Vagina (tissue), 2 donors: ENCODE data around the gene MCTP2. TPM values are rescaled to one million over a fixed set of nuclear protein-coding genes. Genes with fewer than 3 reads are reported as not detected.

Experiments used
- DNase-seq, 2 donors: peaks; one replicate each; pipeline ENCODE4 v3.0.0-alpha.2; 2017; ENCODE audit errors: extremely low spot score in 2 of 2
- H3K27ac ChIP-seq: fragments of 200-600 bp; sonication (generic); one replicate; pipeline ENCODE4 v1.5.1; 2019
- H3K27me3 ChIP-seq: fragments of 200-600 bp; sonication (generic); one replicate; pipeline ENCODE4 v1.5.1; 2019
- H3K36me3 ChIP-seq, 2 donors: fragments of 200-600 bp; sonication (generic); one replicate each; pipeline ENCODE4 v1.5.1; 2017 to 2019
- H3K4me1 ChIP-seq: fragments of 200-600 bp; sonication (generic); one replicate; pipeline ENCODE4 v1.5.1; 2019
- H3K4me3 ChIP-seq, 2 donors: fragments of 200-600 bp; sonication (generic); 1 replicate in 1 of 2; 2 replicates in 1 of 2; pipeline ENCODE4 v1.5.1; 2016 to 2019
- H3K9me3 ChIP-seq: fragments of 200-600 bp; sonication (generic); one replicate; pipeline ENCODE4 v1.5.1; 2019
- POLR2A ChIP-seq, 2 donors: fragments of 450-650 bp; IDR thresholded peaks; one replicate each; pipeline ENCODE4 v1.6.1; 2017; ENCODE audit warnings: antibody characterized with exemption in 2 of 2, mild to moderate bottlenecking in 2 of 2, moderate library complexity in 2 of 2
- POLR2AphosphoS5 ChIP-seq, 2 donors: sonication (generic); formaldehyde crosslinking; IDR thresholded peaks; one replicate each; pipeline ENCODE4 v1.9.0; 2017; ENCODE audit warnings: antibody characterized with exemption in 2 of 2, mild to moderate bottlenecking in 2 of 2, low read depth in 1 of 2; ENCODE audit not compliant: insufficient read depth in 1 of 2
- intact Hi-C: fragments of 100-400 bp; cut with DNase I; formaldehyde crosslinking; loops from one replicate; pipeline ENCODE4 v1.15.1; 2023
- total RNA-seq: library from RNA; depleted of rRNA; stranded (reverse); fragments of >200 nt; gene quantifications from one replicate; pipeline ENCODE4 v1.2.3, GENCODE V29; 2016
- TF ChIP-seq, protein P1 (sequence below), 3 experiments: fragments of 450-650 bp in 2 of 3; fragments of 200-600 bp in 1 of 3; sonication (generic) in 1 of 3; IDR thresholded peaks; one replicate each; pipeline ENCODE4 v1.5.1; 2017 to 2019; ENCODE audit warnings: antibody characterized with exemption in 3 of 3, mild to moderate bottlenecking in 2 of 3, moderate library complexity in 2 of 3

Gene MCTP2
- total RNA-seq, 1 donor from 2014 or later: 21.1 TPM

DNA sequence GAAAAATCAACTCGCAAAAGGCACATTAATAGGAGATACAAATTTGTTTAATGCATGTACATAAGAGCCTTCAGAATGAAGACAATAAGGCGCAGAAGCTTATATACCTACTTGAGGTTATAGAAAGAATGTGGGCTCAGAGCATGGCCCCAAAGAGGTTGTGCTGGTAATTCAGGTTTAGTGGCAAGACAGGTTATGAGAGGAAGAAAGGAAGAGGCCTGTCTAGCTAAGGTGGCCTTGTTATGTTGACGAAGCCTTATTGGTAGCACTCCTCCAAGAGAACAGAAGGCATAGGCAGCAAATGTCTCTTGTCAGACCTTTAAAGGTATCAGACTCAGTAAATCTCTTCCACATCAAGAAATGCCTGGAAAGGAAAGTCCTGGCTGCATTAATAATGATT, 290.8 kb downstream of the MCTP2 start:
- no peak for DNase-seq
- no peak overlapping the region for H3K27ac ChIP-seq
- H3K27me3 ChIP-seq: no peaks in the 10 kb centered on the region
- H3K4me1 ChIP-seq: no peaks in the 10 kb centered on the region
- H3K9me3 ChIP-seq: peaks cover 3% of the 10 kb centered on the region
- no peaks in the 10 kb centered on the region for H3K36me3 ChIP-seq
- intact Hi-C loops: no loop called here
- no peak for TF ChIP-seq POLR2AphosphoS5 (IDR thresholded peaks at IDR 0.05; ENCODE audit: insufficient read depth in 1 of 2, low read depth in 1 of 2)
- TF ChIP-seq POLR2A (IDR thresholded peaks at IDR 0.05): no peak
- TF ChIP-seq, protein P1, sequence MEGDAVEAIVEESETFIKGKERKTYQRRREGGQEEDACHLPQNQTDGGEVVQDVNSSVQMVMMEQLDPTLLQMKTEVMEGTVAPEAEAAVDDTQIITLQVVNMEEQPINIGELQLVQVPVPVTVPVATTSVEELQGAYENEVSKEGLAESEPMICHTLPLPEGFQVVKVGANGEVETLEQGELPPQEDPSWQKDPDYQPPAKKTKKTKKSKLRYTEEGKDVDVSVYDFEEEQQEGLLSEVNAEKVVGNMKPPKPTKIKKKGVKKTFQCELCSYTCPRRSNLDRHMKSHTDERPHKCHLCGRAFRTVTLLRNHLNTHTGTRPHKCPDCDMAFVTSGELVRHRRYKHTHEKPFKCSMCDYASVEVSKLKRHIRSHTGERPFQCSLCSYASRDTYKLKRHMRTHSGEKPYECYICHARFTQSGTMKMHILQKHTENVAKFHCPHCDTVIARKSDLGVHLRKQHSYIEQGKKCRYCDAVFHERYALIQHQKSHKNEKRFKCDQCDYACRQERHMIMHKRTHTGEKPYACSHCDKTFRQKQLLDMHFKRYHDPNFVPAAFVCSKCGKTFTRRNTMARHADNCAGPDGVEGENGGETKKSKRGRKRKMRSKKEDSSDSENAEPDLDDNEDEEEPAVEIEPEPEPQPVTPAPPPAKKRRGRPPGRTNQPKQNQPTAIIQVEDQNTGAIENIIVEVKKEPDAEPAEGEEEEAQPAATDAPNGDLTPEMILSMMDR (IDR thresholded peaks at IDR 0.05): no peak
- H3K4me3 ChIP-seq: no peak overlapping the region

DNA sequence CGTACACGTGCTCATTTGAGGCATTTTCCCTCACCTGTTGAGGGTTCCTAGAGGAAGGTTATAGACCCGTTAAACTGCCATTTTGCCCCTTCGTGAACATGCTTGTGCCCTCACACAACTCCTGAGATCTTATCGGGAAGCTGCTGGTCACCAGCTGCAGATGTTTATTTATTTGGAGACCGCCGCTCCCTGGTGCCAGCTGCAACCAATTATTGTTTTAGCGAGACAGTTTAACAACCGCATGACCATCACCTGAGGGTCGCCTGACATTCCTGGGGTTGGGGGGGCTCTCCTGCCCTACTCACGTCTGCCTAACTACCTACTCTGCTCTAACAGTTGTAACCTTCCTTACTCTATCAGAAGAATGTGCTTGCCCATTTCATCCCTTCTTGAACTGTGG, 292.5 kb downstream of the MCTP2 start:
- H3K36me3 ChIP-seq: no peaks in the 10 kb centered on the region
- no peak for DNase-seq
- no peak overlapping the region for H3K27ac ChIP-seq
- H3K27me3 ChIP-seq: no peaks in the 10 kb centered on the region
- TF ChIP-seq POLR2AphosphoS5 (IDR thresholded peaks at IDR 0.05; ENCODE audit: insufficient read depth in 1 of 2, low read depth in 1 of 2) (no peak), POLR2A (IDR thresholded peaks at IDR 0.05) (no peak)
- TF ChIP-seq, protein P1 (IDR thresholded peaks at IDR 0.05): no peak
- H3K9me3 ChIP-seq: no peaks in the 10 kb centered on the region
- H3K4me3 ChIP-seq: no peak overlapping the region
- intact Hi-C loops: no loop called here
- H3K4me1 ChIP-seq: no peaks in the 10 kb centered on the region

DNA sequence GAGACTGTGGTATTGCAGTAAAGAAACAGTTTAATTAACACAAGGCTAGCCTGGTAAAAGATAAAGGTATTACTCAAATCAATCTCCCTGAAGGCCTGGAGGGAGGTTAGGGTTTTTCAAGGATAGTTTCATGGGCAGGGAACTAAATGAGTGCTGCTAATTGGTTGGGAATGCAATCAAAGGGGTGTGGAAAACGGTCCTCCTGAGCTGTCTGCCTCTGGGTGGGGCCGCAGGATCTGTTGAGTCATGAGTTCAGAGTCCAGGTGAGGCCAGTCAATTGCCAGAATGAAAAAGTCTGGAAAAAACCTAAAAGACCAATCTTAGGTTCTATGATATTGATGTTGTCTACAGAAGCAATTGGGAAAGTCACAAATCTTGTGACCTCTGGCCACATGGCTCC, 293.2 kb downstream of the MCTP2 start:
- H3K27me3 ChIP-seq: no peaks in the 10 kb centered on the region
- no peak overlapping the region for H3K4me3 ChIP-seq
- no peak overlapping the region for H3K27ac ChIP-seq
- H3K36me3 ChIP-seq: no peaks in the 10 kb centered on the region
- no peak for DNase-seq
- no peaks in the 10 kb centered on the region for H3K9me3 ChIP-seq
- intact Hi-C loops: no loop called here
- H3K4me1 ChIP-seq: no peaks in the 10 kb centered on the region
- TF ChIP-seq POLR2A (IDR thresholded peaks at IDR 0.05) (no peak), POLR2AphosphoS5 (IDR thresholded peaks at IDR 0.05; ENCODE audit: insufficient read depth in 1 of 2, low read depth in 1 of 2) (no peak)
- TF ChIP-seq, protein P1 (IDR thresholded peaks at IDR 0.05): no peak

DNA sequence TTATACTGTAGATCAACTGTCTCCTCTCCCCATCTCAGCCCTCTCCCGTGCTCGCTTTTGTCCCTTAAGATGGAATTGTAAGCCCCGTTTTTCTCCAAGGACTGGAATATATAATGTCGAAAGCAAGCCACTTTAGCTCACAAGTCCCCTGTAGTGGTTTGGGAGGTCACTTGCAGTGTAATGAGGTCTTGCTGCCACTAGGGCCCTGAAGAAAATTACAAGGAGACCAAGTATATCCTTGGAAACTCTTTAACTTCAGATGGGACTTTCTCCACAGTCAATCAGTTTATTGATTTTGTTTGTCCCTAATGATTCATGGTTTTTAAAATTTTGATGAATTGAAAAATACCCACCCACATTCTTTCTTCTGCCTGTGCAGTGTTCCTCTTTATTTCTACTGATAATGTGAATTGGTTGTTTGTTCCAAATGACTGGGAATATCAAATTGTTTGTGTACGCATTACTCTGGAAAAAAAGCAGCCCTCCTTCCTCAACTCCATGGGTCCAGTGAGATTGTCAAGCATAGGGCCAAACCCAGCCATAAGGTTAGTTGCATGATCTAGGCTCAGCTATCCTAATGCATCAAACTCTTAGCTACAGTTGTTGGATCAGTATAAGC, 294.8 kb downstream of the MCTP2 start:
- Histone ChIP-seq H3K36me3 (no peaks in the 10 kb centered on the region), H3K27ac (no peak overlapping the region), H3K9me3 (no peaks in the 10 kb centered on the region), H3K4me3 (no peak overlapping the region), H3K4me1 (no peaks in the 10 kb centered on the region), H3K27me3 (no peaks in the 10 kb centered on the region)
- intact Hi-C loops: no loop called here
- no peak for DNase-seq
- TF ChIP-seq POLR2AphosphoS5 (IDR thresholded peaks at IDR 0.05; ENCODE audit: insufficient read depth in 1 of 2, low read depth in 1 of 2) (no peak), POLR2A (IDR thresholded peaks at IDR 0.05) (no peak)
- TF ChIP-seq, protein P1 (IDR thresholded peaks at IDR 0.05): no peak

DNA sequence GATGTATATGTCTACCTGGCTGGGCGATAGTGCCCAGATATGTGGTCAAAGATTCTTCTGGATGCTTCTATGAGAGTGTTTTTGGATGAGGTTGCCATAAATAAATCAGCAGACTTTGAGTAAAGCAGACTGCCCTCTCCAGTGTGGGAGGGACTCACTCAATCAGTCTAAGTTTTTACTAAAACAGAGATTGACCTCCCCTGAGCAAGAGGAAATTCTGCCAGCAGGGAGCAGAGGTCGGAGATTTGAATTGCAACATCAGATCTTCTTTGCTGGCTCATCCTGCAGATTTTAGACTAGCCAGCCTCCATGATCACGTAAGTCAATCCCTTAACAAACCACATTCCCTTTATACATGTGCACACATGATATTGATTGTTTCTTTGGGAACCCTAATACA, 300.9 kb downstream of the MCTP2 start:
- Histone ChIP-seq H3K27ac (no peak overlapping the region), H3K27me3 (no peaks in the 10 kb centered on the region), H3K9me3 (no peaks in the 10 kb centered on the region), H3K4me3 (no peak overlapping the region), H3K4me1 (no peaks in the 10 kb centered on the region), H3K36me3 (no peaks in the 10 kb centered on the region)
- intact Hi-C loops: no loop called here
- TF ChIP-seq, protein P1 (IDR thresholded peaks at IDR 0.05): no peak
- TF ChIP-seq POLR2A (IDR thresholded peaks at IDR 0.05) (no peak), POLR2AphosphoS5 (IDR thresholded peaks at IDR 0.05; ENCODE audit: insufficient read depth in 1 of 2, low read depth in 1 of 2) (no peak)
- DNase-seq: no peak
